Fibroblast of lung (primary cell): ENCODE measurements around the gene PPP3R2.

ENCODE experiments used
- EZH2 ChIP-seq: IDR thresholded peaks from 2 replicates; pipeline ENCODE4 v1.5.1; 2012; ENCODE audit warnings: low read length, control low read depth, mild to moderate bottlenecking; ENCODE audit errors: missing control alignments
- TF ChIP-seq, protein P1 (sequence below), 2 donors: IDR thresholded peaks in 1 of 2; conservative IDR thresholded peaks in 1 of 2; 1 replicate in 1 of 2; 2 replicates in 1 of 2; pipeline ENCODE4 v1.5.1; 2011 to 2012; ENCODE audit warnings: low read length in 2 of 2, control low read depth in 1 of 2, inconsistent platforms in 1 of 2, low read depth in 1 of 2, mild to moderate bottlenecking in 1 of 2

DNA sequence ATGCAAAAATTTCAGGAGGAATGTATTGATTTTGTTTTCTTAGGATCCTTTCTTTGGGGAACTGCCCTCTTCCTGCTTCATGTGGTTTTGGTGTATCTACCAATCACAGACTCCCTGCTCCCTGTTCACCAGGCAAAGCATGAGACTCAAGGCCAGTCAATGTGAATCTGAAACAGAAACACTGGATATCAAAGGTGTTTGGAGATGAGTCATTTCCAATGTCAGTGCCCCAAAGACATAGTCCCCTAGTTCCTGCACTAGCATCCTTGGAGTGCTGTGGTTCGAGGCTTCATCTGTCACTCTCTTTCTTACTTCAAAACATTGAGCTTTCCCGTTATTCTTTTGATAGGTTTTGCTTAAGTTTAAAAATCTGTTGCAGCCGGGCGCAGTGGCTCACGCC lies 8.1 kb downstream of the PPP3R2 start:
- TF ChIP-seq, protein P1, sequence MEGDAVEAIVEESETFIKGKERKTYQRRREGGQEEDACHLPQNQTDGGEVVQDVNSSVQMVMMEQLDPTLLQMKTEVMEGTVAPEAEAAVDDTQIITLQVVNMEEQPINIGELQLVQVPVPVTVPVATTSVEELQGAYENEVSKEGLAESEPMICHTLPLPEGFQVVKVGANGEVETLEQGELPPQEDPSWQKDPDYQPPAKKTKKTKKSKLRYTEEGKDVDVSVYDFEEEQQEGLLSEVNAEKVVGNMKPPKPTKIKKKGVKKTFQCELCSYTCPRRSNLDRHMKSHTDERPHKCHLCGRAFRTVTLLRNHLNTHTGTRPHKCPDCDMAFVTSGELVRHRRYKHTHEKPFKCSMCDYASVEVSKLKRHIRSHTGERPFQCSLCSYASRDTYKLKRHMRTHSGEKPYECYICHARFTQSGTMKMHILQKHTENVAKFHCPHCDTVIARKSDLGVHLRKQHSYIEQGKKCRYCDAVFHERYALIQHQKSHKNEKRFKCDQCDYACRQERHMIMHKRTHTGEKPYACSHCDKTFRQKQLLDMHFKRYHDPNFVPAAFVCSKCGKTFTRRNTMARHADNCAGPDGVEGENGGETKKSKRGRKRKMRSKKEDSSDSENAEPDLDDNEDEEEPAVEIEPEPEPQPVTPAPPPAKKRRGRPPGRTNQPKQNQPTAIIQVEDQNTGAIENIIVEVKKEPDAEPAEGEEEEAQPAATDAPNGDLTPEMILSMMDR (conservative IDR thresholded peaks at IDR 0.05 in 1 of 2, IDR thresholded peaks at IDR 0.05 in 1 of 2; ENCODE audit: low read depth in 1 of 2, low read length in 2 of 2), result no peak
- no peak for TF ChIP-seq EZH2
